GM19438 (cell line): ENCODE measurements around the gene SLC25A18.
A peak's percentile ranks its signal among the peaks of the same experiment; 100 is the strongest.
"Not testable (repeated sequence)": the region's sequence is repeated elsewhere in the genome, so short reads cannot be mapped to it uniquely, and the experiment has no call there.

Source experiments
- ATAC-seq: cut with Tn5 transposase; IDR thresholded peaks from one replicate; pipeline ENCODE4 v1.9.1; 2021; ENCODE audit warnings: low read depth; ENCODE audit not compliant: unreplicated experiment

The SLC25A18 gene

GRCh38 chr22:17603668-17604067 lies 40.4 kb downstream of the SLC25A18 start:
- no peak for ATAC-seq

GRCh38 chr22:17606496-17606895 lies 43.2 kb downstream of the SLC25A18 start:
- ATAC-seq: no peak

DNA sequence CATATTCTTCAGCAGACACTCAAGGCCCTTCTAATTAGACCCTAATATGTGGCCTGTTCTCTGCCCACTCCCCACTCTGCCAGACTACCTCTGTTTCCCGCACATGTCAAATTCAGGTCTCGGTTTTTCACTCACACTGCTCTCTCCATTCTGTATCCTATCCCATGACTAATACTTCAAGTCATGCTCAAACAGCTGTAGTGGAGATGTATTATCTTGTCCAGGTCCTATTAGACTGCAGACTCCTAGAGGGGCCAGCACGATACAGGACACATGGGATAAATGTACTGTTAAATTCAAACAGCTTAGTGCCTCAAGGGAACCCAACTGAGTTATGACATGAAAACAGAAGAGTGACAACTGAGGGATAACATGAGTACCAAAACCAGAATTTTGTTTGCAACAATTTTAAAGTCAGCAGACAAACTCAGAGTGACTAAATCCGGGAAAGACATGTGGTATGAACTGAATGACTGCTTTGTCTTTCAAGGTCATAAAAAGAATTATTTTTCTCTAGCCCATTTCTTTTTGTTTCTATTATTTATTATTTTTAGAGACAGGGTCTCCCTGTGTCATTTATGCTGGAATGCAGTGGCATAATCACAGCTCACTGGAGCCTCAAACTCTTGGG lies 44.7 kb downstream of the SLC25A18 start:
- ATAC-seq: no peak

- ATAC-seq: no peak
These were observed 48.8 kb downstream of the SLC25A18 start for GRCh38 chr22:17612057-17612456.

DNA sequence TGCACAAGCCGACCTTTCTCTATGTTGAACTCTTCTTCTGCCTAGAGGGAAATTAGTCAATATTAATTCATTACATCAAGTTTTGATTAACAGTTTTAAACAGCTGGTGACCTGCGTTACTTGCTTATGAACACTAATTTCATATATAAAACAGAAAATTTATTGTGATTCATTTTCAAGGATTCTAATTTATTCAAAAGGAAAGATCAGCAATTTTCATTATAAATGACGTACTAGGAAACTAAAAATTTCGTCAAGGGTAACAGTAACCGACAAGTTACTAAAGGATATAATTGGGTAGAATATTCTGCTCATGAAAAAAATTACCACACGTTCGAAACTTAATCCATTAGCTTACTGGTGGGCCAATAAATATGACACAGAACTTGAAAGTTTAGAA lies 50.0 kb downstream of the SLC25A18 start:
- no peak for ATAC-seq

DNA sequence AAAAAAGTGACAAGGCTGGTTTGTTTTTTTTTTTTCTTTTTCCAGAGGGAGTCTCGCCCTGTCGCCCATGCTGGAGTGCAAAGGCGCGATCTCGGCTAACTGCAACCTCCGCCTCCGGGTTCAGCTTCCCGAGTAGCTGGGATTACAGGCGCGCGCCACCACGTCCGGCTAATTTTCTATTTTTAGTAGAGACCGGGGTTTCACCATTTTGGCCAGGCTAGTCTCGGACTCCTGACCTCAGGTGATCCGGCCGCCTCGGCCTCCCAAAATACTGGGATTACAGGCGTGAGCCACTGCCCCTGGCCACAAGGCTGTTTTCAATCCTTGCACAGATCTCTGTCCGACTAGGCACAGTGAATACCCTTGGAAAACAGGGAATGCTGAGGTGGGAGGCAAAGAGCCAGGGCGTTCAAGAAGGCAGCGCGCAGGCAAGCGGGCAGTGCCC lies 64.7 kb downstream of the SLC25A18 start:
- no peak for ATAC-seq

DNA sequence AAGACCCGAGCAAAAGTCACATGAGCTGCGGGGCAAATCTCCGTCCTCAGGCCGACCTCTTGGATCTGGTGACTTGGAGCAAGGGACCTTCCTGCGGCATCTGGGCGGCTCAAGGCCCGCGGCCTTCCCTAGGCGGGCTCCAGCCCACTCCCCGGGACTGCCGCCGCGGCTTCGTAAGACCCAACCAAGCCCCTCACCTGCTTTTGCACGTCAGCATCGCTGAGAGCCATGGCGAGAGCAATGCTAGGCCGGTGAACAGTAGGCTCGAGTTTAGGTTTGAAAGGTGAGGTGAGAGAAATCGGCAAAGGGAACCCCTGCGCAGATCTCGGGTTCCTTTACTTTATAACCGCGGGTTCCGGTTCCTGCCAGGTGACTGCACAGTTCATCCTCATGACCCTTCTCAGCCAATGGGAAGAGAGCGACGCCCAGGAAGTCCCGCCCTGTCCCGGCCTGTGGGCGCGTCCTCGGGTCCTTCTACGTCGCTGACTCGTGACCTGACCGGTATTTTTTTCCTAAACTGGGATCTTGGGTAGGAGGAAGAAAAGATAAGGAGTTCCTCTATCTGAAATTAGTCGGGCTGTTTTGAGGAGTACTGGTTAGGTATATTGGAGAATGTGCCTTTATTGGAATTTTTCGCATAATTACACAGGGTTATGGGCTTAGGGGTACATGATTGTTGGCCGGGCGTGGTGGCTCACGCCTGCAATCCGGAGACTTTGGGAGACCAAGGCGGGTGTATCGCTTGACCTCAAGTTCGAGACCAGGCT lies 65.3 kb downstream of the SLC25A18 start, which contains the start of gene ATP6V1E1:
ATP6V1E1 (minus strand) TSS at position 344 of the 767 bp plus-strand sequence; CDS start at position 230, 114 bp downstream.
- ATAC-seq: peak; percentile 99

DNA sequence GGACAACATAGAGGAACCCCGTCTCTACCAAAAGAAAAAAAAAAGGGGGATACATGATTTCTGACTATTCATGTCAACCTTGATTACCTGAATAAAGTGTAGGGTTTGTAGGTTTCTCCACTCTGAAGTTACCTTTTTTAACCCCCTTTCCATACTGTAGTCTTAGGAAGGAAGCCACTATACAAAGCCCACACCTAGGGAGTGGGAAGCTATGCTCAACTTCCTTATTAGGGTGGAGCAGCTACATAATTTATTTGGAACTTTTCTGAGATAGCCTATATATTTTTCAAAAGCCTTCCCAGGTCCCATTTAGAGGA lies 65.8 kb downstream of the SLC25A18 start:
- ATAC-seq: no peak

DNA sequence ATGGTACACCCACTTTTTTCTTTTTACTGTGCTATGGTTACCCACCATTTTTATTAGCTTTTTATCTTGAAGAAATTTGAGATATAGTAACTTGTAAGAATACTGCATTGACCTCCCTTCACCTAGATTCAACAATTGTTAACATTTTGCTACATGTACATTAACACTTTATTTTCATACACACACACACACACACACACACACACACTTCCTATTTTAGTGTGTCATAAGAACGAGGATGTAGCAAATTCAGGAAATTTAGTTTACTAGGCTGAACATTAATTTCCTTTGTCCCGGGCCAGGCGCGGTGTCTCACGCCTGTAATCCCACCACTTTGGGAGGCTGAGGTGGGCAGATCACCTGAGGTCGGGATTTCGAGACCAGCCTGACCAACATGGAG lies 66.3 kb downstream of the SLC25A18 start:
- no peak for ATAC-seq

DNA sequence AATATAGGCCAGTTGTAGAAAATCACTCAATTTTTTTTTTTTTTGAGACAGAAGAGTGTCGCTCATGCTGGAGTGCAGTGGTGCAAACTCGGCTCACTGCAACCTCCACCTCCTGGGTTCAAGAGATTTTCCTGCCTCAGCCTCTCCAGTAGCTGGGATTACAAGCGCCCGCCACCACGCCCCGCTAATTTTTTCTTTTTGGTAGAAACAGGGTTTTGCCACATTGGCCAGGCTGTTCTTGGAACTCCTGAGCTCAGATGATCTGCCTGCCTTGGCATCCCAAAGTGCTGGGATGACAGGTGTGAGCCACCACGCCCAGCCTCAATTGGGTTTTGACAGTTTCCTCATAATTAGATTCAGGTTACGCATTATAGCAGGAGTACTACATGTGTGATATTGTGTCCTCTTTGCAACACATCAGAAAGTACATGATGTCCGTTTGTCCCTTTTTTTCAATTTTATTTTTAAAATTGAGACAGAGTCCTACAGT lies 67.8 kb downstream of the SLC25A18 start:
- ATAC-seq: no peak

DNA sequence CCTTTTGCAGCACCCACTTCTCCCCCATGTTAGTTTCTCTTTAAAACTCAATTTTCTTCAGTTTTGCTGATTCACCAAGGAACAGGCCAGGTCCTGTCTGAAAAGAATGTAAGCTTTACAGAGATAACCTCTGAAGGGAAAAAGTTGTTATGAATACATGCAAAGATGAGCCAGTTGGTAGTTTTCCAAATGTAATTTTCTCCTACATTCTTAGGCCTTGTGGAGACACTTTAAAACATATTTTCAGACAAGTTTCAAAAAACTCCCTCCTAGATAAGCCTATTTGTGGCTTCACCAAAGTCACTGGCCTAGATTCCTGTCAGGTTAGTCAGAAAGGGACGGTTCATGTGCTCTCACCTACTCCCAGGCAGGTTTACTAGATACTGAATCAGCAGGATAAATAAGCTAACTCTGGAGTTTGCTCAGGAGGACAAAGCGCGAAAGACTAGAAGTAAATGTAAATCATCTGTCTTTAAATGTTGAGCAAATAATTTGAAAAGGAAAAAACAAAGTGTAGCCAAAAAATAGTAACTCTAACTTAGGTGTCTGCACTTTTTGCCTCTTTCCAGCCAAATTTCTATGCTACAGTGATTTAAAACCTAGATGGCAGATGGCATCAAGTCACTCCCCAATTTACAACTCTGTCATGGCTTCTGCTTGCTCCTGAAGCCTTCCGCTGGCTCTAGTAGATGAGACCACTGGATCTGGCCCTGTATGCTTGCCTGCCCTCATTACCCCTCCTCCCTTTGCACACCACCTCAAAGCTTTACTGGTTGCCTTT lies 70.1 kb downstream of the SLC25A18 start:
- no peak for ATAC-seq

DNA sequence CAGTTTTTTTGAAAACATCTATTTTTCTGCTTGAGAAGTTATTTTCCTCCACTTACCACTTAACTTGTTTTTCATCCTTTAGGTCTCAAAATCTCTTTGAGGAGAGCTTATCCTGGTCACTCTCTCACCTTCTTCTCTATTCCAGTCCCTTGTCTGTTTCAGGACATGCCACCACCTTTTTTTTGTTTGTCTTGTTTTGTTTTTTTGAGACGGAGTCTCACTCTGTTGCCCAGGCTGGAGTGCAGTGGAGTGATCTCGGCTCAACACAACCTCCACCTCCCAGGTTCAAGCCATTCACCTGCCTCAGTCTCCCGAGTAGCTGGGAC lies 70.7 kb downstream of the SLC25A18 start:
- no peak for ATAC-seq

DNA sequence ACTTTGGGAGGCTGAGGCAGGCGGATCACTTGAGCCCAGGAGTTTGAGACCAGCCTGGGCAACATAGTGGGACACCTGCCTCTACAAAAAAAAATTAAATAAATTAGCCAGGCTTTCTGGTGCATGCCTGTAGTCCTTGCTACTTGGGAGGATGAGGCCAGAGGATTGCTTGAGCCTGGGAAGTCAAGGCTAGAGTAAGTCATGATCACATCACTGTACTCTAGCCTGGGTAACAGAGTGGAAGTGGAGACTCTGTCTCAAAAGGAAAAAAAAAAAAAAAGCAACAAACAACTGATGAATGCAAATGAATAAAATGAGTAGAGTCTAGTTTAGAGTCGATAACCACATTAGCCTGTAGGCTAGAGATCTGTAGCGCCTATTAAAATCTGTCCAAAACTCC lies 71.4 kb downstream of the SLC25A18 start:
- no peak for ATAC-seq

DNA sequence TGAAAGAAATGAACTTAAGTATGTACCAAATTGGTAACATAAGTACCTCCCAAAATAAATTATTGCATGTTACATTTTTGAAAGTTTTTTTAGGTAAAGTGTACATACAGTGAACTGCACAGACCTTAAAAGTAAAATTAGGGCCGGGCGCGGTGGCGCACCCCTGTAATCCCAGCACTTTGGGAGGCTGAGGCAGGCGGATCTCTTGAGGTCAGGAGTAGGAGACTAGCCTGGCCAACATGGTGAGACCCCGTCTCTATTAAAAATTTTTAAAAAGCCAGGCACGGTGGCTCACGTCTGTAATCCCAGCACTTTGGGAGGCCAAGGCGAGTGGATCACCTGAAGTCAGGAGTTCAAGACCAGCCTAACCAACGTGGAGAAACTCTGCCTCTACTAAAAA lies 73.6 kb downstream of the SLC25A18 start:
- ATAC-seq: not testable (repeated sequence)

DNA sequence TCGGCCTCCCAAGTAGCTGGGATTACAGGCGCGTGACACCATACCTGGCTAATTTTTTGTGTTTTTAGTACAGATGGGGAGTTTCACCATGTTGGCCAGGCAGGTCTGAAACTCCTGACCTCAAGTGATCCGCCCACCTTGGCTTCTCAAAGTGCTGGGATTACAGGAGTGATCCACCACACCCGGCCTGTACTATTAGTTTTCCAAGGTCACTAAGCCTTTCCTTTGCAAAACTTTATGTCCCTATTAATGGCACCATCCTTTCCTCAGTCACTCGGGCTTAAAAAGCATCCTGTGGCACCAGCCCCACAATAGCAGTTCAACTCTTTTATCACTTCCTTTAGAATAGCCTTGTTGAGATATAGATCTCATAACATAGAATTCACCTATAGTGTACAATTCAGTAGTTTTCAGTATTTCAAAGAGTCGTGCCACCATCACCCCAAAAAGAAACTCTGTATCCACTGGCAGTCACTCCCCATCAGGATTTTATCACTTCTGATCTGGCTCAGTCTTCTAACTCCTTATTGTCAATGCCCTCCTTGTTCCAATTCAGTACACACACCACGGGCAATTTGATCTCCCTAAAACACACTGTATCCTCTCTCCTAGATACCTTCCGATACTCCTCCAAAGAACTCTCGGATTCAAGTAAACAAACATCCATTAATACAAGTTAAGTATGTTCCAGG lies 74.3 kb downstream of the SLC25A18 start:
- ATAC-seq: no peak

DNA sequence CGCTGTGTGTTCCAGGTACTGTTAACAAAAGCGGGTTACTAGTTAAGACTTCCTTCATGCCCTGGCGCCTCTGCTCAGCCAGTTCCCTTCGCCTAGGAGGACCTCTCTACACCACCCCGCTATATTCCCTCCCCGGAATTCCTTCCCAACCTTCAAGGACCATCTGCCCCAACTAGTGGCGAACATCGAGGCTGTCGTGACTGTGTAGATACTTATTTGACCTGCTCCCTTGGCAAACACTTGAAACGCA lies 74.8 kb downstream of the SLC25A18 start:
- peak; percentile 28 for ATAC-seq

- peak; percentile 88 for ATAC-seq
These were observed 75.3 kb downstream of the SLC25A18 start, which contains the start of gene BCL2L13 for GRCh38 chr22:17638432-17639246. Gene BCL2L13 (plus strand): TSS chr22:17638757. CDS start chr22:17655712, 16,955 bp downstream.

- ATAC-seq: no peak
These were observed 76.0 kb downstream of the SLC25A18 start for GRCh38 chr22:17639247-17639741.
